PC-3 (cell line): Measurements from ENCODE around the gene ANKRD53. TPM values are rescaled to one million over a fixed set of nuclear protein-coding genes. Genes with fewer than 3 reads are reported as not detected.

Experiments
- ATAC-seq: fragments of 200-7000 bp; cut with Tn5 transposase; 2 replicates; pipeline ENCODE4 v1.9.1; 2020; ENCODE audit warnings: mild to moderate bottlenecking, moderate library complexity
- BruUV-seq: library from RNA; stranded (reverse); fragments of 400-500 nt; replicated peaks from 2 replicates; lab custom pipeline; 2021; lab: Mats Ljungman, UMichigan
- CTCF ChIA-PET: fragments of 300-600 bp; sonication (Branson Sonifier 250); formaldehyde crosslinking; loops from one replicate; lab custom pipeline; 2022; ENCODE audit warnings: antibody characterized with exemption; lab: Charles Lee
- POLR2A ChIA-PET: fragments of 300-600 bp; sonication (Branson Sonifier 250); formaldehyde crosslinking; loops from one replicate; lab custom pipeline; 2022; ENCODE audit warnings: antibody characterized with exemption; ENCODE audit not compliant: unreplicated experiment; lab: Charles Lee
- DNase-seq: peaks from one replicate; pipeline ENCODE4 v3.0.0-alpha.2; 2015
- H2AFZ ChIP-seq: fragments of 300-600 bp; sonication (generic); 2 replicates; pipeline ENCODE4 v1.6.0; 2016; ENCODE audit warnings: antibody characterized with exemption, low read length
- H3F3A ChIP-seq: fragments of 300-600 bp; sonication (generic); one replicate; pipeline ENCODE4 v1.6.0; 2017; ENCODE audit warnings: antibody characterized with exemption, low read length, control low read depth, mild to moderate bottlenecking; ENCODE audit not compliant: unreplicated experiment
- H3K27ac ChIP-seq: fragments of 300-600 bp; sonication (generic); 2 replicates; pipeline ENCODE4 v1.5.1; 2016; ENCODE audit warnings: mild to moderate bottlenecking, low read length
- H3K27me3 ChIP-seq: fragments of 300-600 bp; sonication (generic); 2 replicates; pipeline ENCODE4 v1.6.1; 2016; ENCODE audit warnings: low read length, mixed read lengths
- H3K36me3 ChIP-seq: fragments of 300-600 bp; sonication (generic); 2 replicates; pipeline ENCODE4 v1.6.1; 2016; ENCODE audit warnings: low read depth, mixed run types, low read length, mixed read lengths
- H3K4me1 ChIP-seq: fragments of 300-600 bp; sonication (generic); 2 replicates; pipeline ENCODE4 v1.5.1; 2016; ENCODE audit warnings: low read length; ENCODE audit not compliant: insufficient read depth
- H3K4me2 ChIP-seq: fragments of 300-600 bp; sonication (generic); 2 replicates; pipeline ENCODE4 v1.6.0; 2016; ENCODE audit warnings: low read length
- H3K4me3 ChIP-seq: fragments of 300-600 bp; sonication (generic); 2 replicates; pipeline ENCODE4 v1.5.1; 2016; ENCODE audit warnings: mild to moderate bottlenecking, low read length, mixed read lengths
- H3K79me2 ChIP-seq: fragments of 300-600 bp; sonication (generic); 2 replicates; pipeline ENCODE4 v1.6.1; 2017; ENCODE audit warnings: low read length, mixed read lengths
- H3K9ac ChIP-seq: fragments of 300-600 bp; sonication (generic); 2 replicates; pipeline ENCODE4 v1.6.0; 2016; ENCODE audit warnings: mild to moderate bottlenecking, low read length
- H3K9me2 ChIP-seq: fragments of 300-600 bp; sonication (generic); replicated peaks from 2 replicates; pipeline ENCODE4 v1.6.1; 2016; ENCODE audit warnings: mixed run types, low read length, mixed read lengths
- H3K9me3 ChIP-seq: fragments of 300-600 bp; sonication (generic); 2 replicates; pipeline ENCODE4 v1.6.1; 2016; ENCODE audit warnings: low read length, mixed read lengths
- H4K20me1 ChIP-seq: fragments of 300-600 bp; sonication (generic); 2 replicates; pipeline ENCODE4 v1.6.1; 2016; ENCODE audit warnings: low read length, mixed read lengths
- EZH2 ChIP-seq: fragments of 300-600 bp; sonication (generic); IDR thresholded peaks from one replicate; pipeline ENCODE4 v1.6.1; 2017; ENCODE audit warnings: antibody characterized with exemption, mild to moderate bottlenecking, low read length; ENCODE audit not compliant: unreplicated experiment
- EZH2phosphoT487 ChIP-seq: fragments of 300-600 bp; sonication (generic); IDR thresholded peaks from 2 replicates; pipeline ENCODE4 v1.6.1; 2018; ENCODE audit warnings: mild to moderate bottlenecking, antibody characterized with exemption, low read length, borderline replicate concordance
- intact Hi-C: fragments of 100-400 bp; cut with micrococcal nuclease; formaldehyde crosslinking; loops from 2 replicates; pipeline ENCODE4 v1.9.0; 2023
- total RNA-seq: library from RNA; depleted of rRNA; stranded (reverse); fragments of >200 nt; gene quantifications from 2 replicates; pipeline ENCODE4 v1.2.3, GENCODE V29; 2014
- TF ChIP-seq, protein P1 (sequence below): fragments of 300-600 bp; sonication (generic); conservative IDR thresholded peaks from 2 replicates; pipeline ENCODE4 v1.5.1; 2017; ENCODE audit warnings: antibody characterized with exemption, low read depth, mild to moderate bottlenecking, low read length

The ANKRD53 gene
- total RNA-seq, 1 experiment from 2014 or later: not detected

DNA sequence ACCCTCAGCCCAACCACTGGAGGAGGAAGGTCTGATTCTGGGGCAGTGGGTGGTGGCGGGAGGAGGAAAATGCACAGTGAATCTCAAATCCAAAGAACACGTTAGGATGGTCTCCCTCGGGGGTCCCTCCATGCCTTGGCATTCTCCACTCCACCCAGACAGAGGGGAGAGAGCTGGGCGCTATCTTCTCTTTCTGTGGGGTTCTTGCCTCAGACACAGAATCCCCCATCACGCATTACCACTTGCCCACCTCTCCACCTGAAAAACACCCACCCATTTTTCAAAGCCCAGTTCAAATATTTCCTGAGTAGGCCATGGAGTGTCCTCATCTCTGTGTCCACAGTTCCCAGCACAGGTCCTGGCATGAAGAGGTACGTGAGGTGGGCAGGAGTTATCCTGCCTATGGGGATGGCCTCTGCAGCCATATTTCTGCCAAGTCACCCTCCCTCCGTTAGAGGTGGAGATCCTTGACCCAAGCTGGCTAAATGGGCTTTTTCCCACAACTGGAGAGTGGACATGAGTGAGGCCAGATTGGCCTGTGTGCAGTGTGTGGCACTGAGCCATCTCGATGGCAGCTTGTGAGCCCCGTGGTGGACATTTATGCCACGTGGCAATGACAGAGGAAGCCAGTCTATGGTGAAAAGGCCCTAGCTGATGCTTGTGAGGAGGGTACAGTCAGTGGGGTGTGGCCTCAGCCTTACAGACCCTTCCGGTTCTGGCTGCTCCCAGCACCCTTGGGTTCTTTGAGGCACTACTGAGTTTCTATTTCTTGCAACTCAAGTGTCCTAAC lies 25.7 kb downstream of the ANKRD53 start:
- no peaks in the 10 kb centered on the region for H3K9me2 ChIP-seq
- H3K4me3 ChIP-seq: no peak overlapping the region
- no peaks in the 10 kb centered on the region for H3K36me3 ChIP-seq
- no peak overlapping the region for H3K27ac ChIP-seq
- POLR2A ChIA-PET: no interaction called here
- no peak for DNase-seq
- H3F3A ChIP-seq: no peaks in the 10 kb centered on the region
- no peaks in the 10 kb centered on the region for H4K20me1 ChIP-seq
- H3K27me3 ChIP-seq: no peaks in the 10 kb centered on the region
- intact Hi-C loops: no loop called here
- H3K4me1 ChIP-seq: no peaks in the 10 kb centered on the region
- no peak overlapping the region for H3K9ac ChIP-seq
- TF ChIP-seq, protein P1, sequence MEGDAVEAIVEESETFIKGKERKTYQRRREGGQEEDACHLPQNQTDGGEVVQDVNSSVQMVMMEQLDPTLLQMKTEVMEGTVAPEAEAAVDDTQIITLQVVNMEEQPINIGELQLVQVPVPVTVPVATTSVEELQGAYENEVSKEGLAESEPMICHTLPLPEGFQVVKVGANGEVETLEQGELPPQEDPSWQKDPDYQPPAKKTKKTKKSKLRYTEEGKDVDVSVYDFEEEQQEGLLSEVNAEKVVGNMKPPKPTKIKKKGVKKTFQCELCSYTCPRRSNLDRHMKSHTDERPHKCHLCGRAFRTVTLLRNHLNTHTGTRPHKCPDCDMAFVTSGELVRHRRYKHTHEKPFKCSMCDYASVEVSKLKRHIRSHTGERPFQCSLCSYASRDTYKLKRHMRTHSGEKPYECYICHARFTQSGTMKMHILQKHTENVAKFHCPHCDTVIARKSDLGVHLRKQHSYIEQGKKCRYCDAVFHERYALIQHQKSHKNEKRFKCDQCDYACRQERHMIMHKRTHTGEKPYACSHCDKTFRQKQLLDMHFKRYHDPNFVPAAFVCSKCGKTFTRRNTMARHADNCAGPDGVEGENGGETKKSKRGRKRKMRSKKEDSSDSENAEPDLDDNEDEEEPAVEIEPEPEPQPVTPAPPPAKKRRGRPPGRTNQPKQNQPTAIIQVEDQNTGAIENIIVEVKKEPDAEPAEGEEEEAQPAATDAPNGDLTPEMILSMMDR: no peak
- TF ChIP-seq EZH2 (no peak), EZH2phosphoT487 (no peak)
- no peaks in the 10 kb centered on the region for H3K79me2 ChIP-seq
- no peak overlapping the region for H3K4me2 ChIP-seq
- no TSS peak for BruUV-seq
- no peaks in the 10 kb centered on the region for H3K9me3 ChIP-seq
- ATAC-seq: no peak
- CTCF ChIA-PET: no interaction called here
- H2AFZ ChIP-seq: no peak overlapping the region

DNA sequence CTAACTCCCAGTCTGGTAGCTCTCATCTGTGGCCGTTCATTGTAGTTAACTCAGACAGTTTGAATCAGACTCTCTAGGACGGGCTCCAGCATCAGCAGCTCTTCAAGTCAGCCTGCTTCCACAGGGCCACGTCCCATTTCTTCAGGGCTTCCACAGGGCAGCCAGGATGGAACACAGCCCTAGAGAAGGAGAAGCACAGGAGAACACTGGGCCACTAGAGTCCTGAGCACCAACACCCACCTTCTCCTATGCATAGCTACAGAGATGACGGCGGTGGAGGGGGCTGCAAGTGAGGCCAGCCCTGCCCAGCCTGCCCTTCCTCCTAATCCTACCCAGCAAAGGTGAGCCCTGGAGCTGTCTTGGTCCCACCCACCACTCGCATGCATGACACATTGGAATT lies 26.4 kb downstream of the ANKRD53 start:
- Histone ChIP-seq H3K9ac (no peak overlapping the region), H3K9me3 (no peaks in the 10 kb centered on the region), H3F3A (no peaks in the 10 kb centered on the region), H4K20me1 (no peaks in the 10 kb centered on the region), H3K36me3 (no peaks in the 10 kb centered on the region), H2AFZ (no peak overlapping the region), H3K9me2 (no peaks in the 10 kb centered on the region), H3K79me2 (no peaks in the 10 kb centered on the region), H3K4me2 (no peak overlapping the region), H3K4me3 (no peak overlapping the region), H3K27me3 (no peaks in the 10 kb centered on the region), H3K4me1 (no peaks in the 10 kb centered on the region), H3K27ac (no peak overlapping the region)
- ATAC-seq (no peak), DNase-seq (no peak)
- POLR2A ChIA-PET: no interaction called here
- TF ChIP-seq, protein P1: no peak
- TF ChIP-seq EZH2 (no peak), EZH2phosphoT487 (no peak)
- CTCF ChIA-PET: no interaction called here
- no TSS peak for BruUV-seq
- intact Hi-C loops: no loop called here
